CD4-positive, alpha-beta T cell treated with Interleukin-17A for 1 hour (primary cell): ENCODE results near the gene PPP1R3F.
"Not testable (repeated sequence)": the region's sequence is repeated elsewhere in the genome, so short reads cannot be mapped to it uniquely, and the experiment has no call there.

Experiments
- DNase-seq: peaks from one replicate; pipeline ENCODE4 v3.0.0-alpha.2; 2020

Gene PPP1R3F

GRCh38 chrX:49276207-49276606, 6.6 kb downstream of the PPP1R3F start:
- no peak for DNase-seq

- no peak for DNase-seq
These were observed 7.3 kb downstream of the PPP1R3F start for GRCh38 chrX:49276671-49277534.

GRCh38 chrX:49277535-49277830, 7.9 kb downstream of the PPP1R3F start:
- no peak for DNase-seq

GRCh38 chrX:49278081-49278480, 8.5 kb downstream of the PPP1R3F start:
- DNase-seq: no peak

- no peak for DNase-seq
These were observed 13.0 kb downstream of the PPP1R3F start for GRCh38 chrX:49282647-49283011.

- no peak for DNase-seq
These were observed 14.6 kb downstream of the PPP1R3F start for GRCh38 chrX:49284212-49284611.

GRCh38 chrX:49286136-49286535, 16.5 kb downstream of the PPP1R3F start:
- DNase-seq: no peak

GRCh38 chrX:49286581-49286980, 17.0 kb downstream of the PPP1R3F start:
- DNase-seq: no peak

GRCh38 chrX:49287665-49288064, 18.1 kb downstream of the PPP1R3F start:
- no peak for DNase-seq

- no peak for DNase-seq
These were observed 20.6 kb downstream of the PPP1R3F start for GRCh38 chrX:49290215-49290614.

GRCh38 chrX:49291615-49292337, 22.2 kb downstream of the PPP1R3F start:
- DNase-seq: peak; percentile 71

- DNase-seq: no peak
These were observed 23.1 kb downstream of the PPP1R3F start for GRCh38 chrX:49292400-49293362.

- DNase-seq: not testable (repeated sequence)
These were observed 29.7 kb downstream of the PPP1R3F start for GRCh38 chrX:49299293-49299692.

GRCh38 chrX:49300703-49301102, 31.1 kb downstream of the PPP1R3F start:
- DNase-seq: no peak

- no peak for DNase-seq
These were observed 33.8 kb downstream of the PPP1R3F start, which contains the start of gene GAGE10 for GRCh38 chrX:49303346-49303745. Gene GAGE10 (plus strand): TSS chrX:49303646. CDS start chrX:49304860, 1,214 bp downstream.

GRCh38 chrX:49307775-49308174, 38.2 kb downstream of the PPP1R3F start:
- not testable (repeated sequence) for DNase-seq

- DNase-seq: peak; percentile 48
These were observed 39.1 kb downstream of the PPP1R3F start for GRCh38 chrX:49308604-49309269.

GRCh38 chrX:49309401-49309981, 39.9 kb downstream of the PPP1R3F start:
- peak; percentile 31 for DNase-seq

- DNase-seq: no peak
These were observed 40.8 kb downstream of the PPP1R3F start for GRCh38 chrX:49310371-49310770.

- no peak for DNase-seq
These were observed 42.6 kb downstream of the PPP1R3F start for GRCh38 chrX:49312176-49312575.

GRCh38 chrX:49316085-49316484, 46.5 kb downstream of the PPP1R3F start:
- no peak for DNase-seq

GRCh38 chrX:49321737-49322136, 52.1 kb downstream of the PPP1R3F start, which contains the start of gene GAGE12J:
Gene GAGE12J (plus strand): TSS chrX:49322037. CDS start chrX:49323194, 1,157 bp downstream.
- not testable (repeated sequence) for DNase-seq
